ENCODE results near the gene UEVLD.
A peak's percentile ranks its signal among the peaks of the same experiment; 100 is the strongest.

The UEVLD gene

GRCh38 chr11:18580113-18580766, 8.3 kb downstream of the UEVLD start:
- Histone ChIP-seq H3K4me3 (ENCODE audit: low read length) (no peak overlapping the region), H3K9ac (ENCODE audit: low read length) (no peak overlapping the region), H3K4me1 (ENCODE audit: low read length) (peaks cover 7% of the 10 kb centered on the region), H3K79me2 (ENCODE audit: low read length) (no peaks in the 10 kb centered on the region), H3K9me3 (ENCODE audit: insufficient read depth, low read length) (no peaks in the 10 kb centered on the region), H3K36me3 (replicated peaks; ENCODE audit: low read depth, low read length) (peaks cover 3% of the 10 kb centered on the region), H4K20me1 (ENCODE audit: insufficient read depth, low read length) (no peaks in the 10 kb centered on the region), H2AFZ (ENCODE audit: low read depth, low read length) (no peak overlapping the region), H3K4me2 (ENCODE audit: low read length) (no peak overlapping the region), H3K27ac (ENCODE audit: low read length) (no peak overlapping the region), H3K27me3 (ENCODE audit: low read depth, low read length) (no peaks in the 10 kb centered on the region)
- TF ChIP-seq CTCF (IDR thresholded peaks at IDR 0.05; ENCODE audit: low read depth, low read length) (no peak), EZH2phosphoT487 (IDR thresholded peaks at IDR 0.05; ENCODE audit: low read depth) (no peak)

GRCh38 chr11:18578975-18579598, 9.4 kb downstream of the UEVLD start:
- Histone ChIP-seq H3K9ac (ENCODE audit: low read length) (no peak overlapping the region), H3K79me2 (ENCODE audit: low read length) (no peaks in the 10 kb centered on the region), H3K27me3 (ENCODE audit: low read depth, low read length) (no peaks in the 10 kb centered on the region), H3K27ac (ENCODE audit: low read length) (no peak overlapping the region), H3K4me1 (ENCODE audit: low read length) (peaks cover 7% of the 10 kb centered on the region), H3K36me3 (replicated peaks; ENCODE audit: low read depth, low read length) (peaks cover 3% of the 10 kb centered on the region), H3K4me3 (ENCODE audit: low read length) (peak overlapping the region; percentile 39; the same call in 1 of the 2 replicates), H2AFZ (ENCODE audit: low read depth, low read length) (no peak overlapping the region; the same call in 1 of the 2 replicates), H4K20me1 (ENCODE audit: insufficient read depth, low read length) (no peaks in the 10 kb centered on the region), H3K9me3 (ENCODE audit: insufficient read depth, low read length) (no peaks in the 10 kb centered on the region), H3K4me2 (ENCODE audit: low read length) (peak overlapping the region; percentile 34)
- no peak for TF ChIP-seq CTCF (IDR thresholded peaks at IDR 0.05; ENCODE audit: low read depth, low read length)
- no peak for TF ChIP-seq EZH2phosphoT487 (IDR thresholded peaks at IDR 0.05; ENCODE audit: low read depth)

- Histone ChIP-seq H3K4me1 (ENCODE audit: low read length) (peaks cover 18% of the 10 kb centered on the region), H4K20me1 (ENCODE audit: insufficient read depth, low read length) (no peaks in the 10 kb centered on the region), H3K4me3 (ENCODE audit: low read length) (no peak overlapping the region), H3K4me2 (ENCODE audit: low read length) (no peak overlapping the region), H3K79me2 (ENCODE audit: low read length) (no peaks in the 10 kb centered on the region), H2AFZ (ENCODE audit: low read depth, low read length) (no peak overlapping the region), H3K36me3 (replicated peaks; ENCODE audit: low read depth, low read length) (peaks cover 3% of the 10 kb centered on the region), H3K9ac (ENCODE audit: low read length) (no peak overlapping the region), H3K9me3 (ENCODE audit: insufficient read depth, low read length) (no peaks in the 10 kb centered on the region), H3K27ac (ENCODE audit: low read length) (no peak overlapping the region), H3K27me3 (ENCODE audit: low read depth, low read length) (no peaks in the 10 kb centered on the region)
- TF ChIP-seq EZH2phosphoT487 (IDR thresholded peaks at IDR 0.05; ENCODE audit: low read depth) = no peak
Measured at GRCh38 chr11:18575361-18575760, 13.2 kb downstream of the UEVLD start.

- Histone ChIP-seq H2AFZ (ENCODE audit: low read depth, low read length) (no peak overlapping the region), H3K27me3 (ENCODE audit: low read depth, low read length) (no peaks in the 10 kb centered on the region), H3K4me2 (ENCODE audit: low read length) (no peak overlapping the region), H3K4me1 (ENCODE audit: low read length) (no peaks in the 10 kb centered on the region), H4K20me1 (ENCODE audit: insufficient read depth, low read length) (no peaks in the 10 kb centered on the region), H3K79me2 (ENCODE audit: low read length) (no peaks in the 10 kb centered on the region), H3K9me3 (ENCODE audit: insufficient read depth, low read length) (no peaks in the 10 kb centered on the region), H3K27ac (ENCODE audit: low read length) (no peak overlapping the region), H3K36me3 (replicated peaks; ENCODE audit: low read depth, low read length) (no peaks in the 10 kb centered on the region), H3K9ac (ENCODE audit: low read length) (no peak overlapping the region), H3K4me3 (ENCODE audit: low read length) (no peak overlapping the region)
- TF ChIP-seq CTCF (IDR thresholded peaks at IDR 0.05; ENCODE audit: low read depth, low read length) (no peak), EZH2phosphoT487 (IDR thresholded peaks at IDR 0.05; ENCODE audit: low read depth) (no peak)
Measured at GRCh38 chr11:18567081-18567480, 21.5 kb downstream of the UEVLD start.
